Brain microvascular endothelial cell (primary cell): ENCODE data around the gene VSIG4.
A peak's percentile ranks its signal among the peaks of the same experiment; 100 is the strongest.
"Not testable (repeated sequence)": the region's sequence is repeated elsewhere in the genome, so short reads cannot be mapped to it uniquely, and the experiment has no call there.

Experiments used
- DNase-seq: peaks from one replicate; pipeline ENCODE4 v3.0.0-alpha.2; 2020
- H3K27ac ChIP-seq: fragments of 250-450 bp; sonication (Bioruptor Pico); 2 replicates; pipeline ENCODE4 v1.5.1; 2020; ENCODE audit warnings: mild to moderate bottlenecking, moderate library complexity
- H3K27me3 ChIP-seq: fragments of 250-450 bp; sonication (Bioruptor Pico); replicated peaks from 2 replicates; pipeline ENCODE4 v1.5.1; 2020; ENCODE audit warnings: mild to moderate bottlenecking
- H3K36me3 ChIP-seq: fragments of 250-450 bp; sonication (Bioruptor Pico); replicated peaks from 2 replicates; pipeline ENCODE4 v1.5.1; 2020; ENCODE audit warnings: mild to moderate bottlenecking
- H3K4me3 ChIP-seq: 2 replicates; pipeline ENCODE4 v1.5.1; 2011; ENCODE audit warnings: low read depth, mild to moderate bottlenecking, control low read depth, low read length, moderate library complexity
- in situ Hi-C: cut with HindIII; loops from 2 replicates; pipeline ENCODE4 v1.10.0; 2017; ENCODE audit warnings: low sequenced_read_pairs, low pct_ligation_motif_present
- TF ChIP-seq, protein P1 (sequence below): IDR thresholded peaks from 2 replicates; pipeline ENCODE4 v1.5.1; 2011; ENCODE audit warnings: low read depth, mild to moderate bottlenecking, moderate library complexity, low read length, control low read depth, inconsistent platforms; ENCODE audit errors: missing control alignments

The VSIG4 gene

DNA sequence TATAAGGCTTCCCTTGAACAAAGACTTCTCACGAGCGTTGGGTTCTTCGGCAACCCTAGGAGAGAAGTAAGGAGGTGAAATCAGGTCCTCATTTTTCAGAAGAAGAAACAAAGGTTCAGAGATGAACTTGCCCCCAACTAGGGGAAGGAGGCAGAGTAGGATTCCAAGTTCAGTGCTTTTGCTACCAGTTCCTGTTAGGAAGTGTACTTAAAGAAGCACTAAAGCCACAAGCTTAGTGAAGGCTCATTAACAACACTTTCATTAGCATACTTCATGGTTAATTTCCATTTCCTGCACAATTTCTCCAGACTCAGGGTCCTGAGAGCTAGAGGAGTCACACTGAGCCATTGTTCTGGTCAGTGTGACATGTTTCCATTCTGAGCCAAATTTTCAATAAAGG is 52.1 kb downstream of the VSIG4 start:
- H3K27ac ChIP-seq = no peak overlapping the region
- DNase-seq = no peak
- TF ChIP-seq, protein P1, sequence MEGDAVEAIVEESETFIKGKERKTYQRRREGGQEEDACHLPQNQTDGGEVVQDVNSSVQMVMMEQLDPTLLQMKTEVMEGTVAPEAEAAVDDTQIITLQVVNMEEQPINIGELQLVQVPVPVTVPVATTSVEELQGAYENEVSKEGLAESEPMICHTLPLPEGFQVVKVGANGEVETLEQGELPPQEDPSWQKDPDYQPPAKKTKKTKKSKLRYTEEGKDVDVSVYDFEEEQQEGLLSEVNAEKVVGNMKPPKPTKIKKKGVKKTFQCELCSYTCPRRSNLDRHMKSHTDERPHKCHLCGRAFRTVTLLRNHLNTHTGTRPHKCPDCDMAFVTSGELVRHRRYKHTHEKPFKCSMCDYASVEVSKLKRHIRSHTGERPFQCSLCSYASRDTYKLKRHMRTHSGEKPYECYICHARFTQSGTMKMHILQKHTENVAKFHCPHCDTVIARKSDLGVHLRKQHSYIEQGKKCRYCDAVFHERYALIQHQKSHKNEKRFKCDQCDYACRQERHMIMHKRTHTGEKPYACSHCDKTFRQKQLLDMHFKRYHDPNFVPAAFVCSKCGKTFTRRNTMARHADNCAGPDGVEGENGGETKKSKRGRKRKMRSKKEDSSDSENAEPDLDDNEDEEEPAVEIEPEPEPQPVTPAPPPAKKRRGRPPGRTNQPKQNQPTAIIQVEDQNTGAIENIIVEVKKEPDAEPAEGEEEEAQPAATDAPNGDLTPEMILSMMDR = no peak
- in situ Hi-C loops = no loop called here
- H3K27me3 ChIP-seq = no peaks in the 10 kb centered on the region
- no peaks in the 10 kb centered on the region for H3K36me3 ChIP-seq
- H3K4me3 ChIP-seq = no peak overlapping the region

DNA sequence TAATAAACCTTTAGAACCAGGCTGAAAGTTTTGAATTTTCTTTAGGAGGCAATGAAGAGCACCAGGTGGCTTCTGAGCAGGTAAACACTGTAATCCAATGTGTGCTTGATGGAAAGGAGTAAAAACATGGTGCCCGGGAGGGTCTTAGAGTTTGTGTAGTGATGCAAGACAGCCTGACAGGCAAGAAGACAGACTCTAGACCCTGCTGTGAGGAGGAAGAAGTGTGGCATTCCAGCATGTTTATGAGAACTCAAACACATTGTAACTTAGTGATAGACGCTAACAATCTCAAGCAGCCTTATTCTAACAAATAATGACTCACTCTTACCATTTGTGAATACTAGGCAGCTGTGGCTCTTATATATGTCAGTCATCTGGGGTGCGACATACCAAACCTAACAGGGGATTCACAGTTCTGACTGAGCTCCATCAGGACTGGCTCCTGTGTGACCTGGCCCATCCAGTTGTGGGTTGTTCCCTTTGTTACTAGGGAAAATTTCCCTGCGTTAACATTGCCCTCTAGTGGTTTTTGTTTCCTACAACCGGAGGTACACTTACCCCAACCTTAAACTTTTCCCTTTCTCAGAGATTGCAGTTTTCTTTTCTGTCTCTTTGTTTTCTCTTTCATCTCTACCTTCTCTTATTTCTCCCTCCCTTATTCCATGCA is 53.8 kb downstream of the VSIG4 start:
- in situ Hi-C loops = no loop called here
- peak; percentile 31 for DNase-seq
- no peaks in the 10 kb centered on the region for H3K36me3 ChIP-seq
- H3K27ac ChIP-seq = no peak overlapping the region
- TF ChIP-seq, protein P1 = peak; percentile 53
- H3K4me3 ChIP-seq = no peak overlapping the region
- no peaks in the 10 kb centered on the region for H3K27me3 ChIP-seq

DNA sequence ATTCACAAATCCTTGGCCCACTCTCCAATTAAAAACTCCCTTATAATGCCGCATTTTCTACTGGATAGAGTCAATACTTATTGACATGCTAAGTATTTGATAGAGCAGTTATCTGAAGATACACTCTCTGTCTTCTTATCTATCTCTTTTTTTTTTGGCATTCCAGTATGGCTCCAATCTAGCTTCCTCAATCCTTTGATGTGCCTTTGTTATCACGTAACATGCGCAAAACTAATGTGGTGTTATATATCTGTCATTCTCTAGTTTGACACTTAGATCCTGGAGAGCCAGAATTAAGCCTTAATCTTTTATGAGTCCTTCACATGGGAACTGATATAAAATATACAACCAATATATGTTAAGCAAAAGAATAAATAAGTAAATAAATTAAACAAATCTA is 54.7 kb downstream of the VSIG4 start:
- Histone ChIP-seq H3K27ac (no peak overlapping the region), H3K4me3 (no peak overlapping the region), H3K36me3 (no peaks in the 10 kb centered on the region), H3K27me3 (no peaks in the 10 kb centered on the region)
- TF ChIP-seq, protein P1 = no peak
- in situ Hi-C loops = no loop called here
- DNase-seq = no peak

DNA sequence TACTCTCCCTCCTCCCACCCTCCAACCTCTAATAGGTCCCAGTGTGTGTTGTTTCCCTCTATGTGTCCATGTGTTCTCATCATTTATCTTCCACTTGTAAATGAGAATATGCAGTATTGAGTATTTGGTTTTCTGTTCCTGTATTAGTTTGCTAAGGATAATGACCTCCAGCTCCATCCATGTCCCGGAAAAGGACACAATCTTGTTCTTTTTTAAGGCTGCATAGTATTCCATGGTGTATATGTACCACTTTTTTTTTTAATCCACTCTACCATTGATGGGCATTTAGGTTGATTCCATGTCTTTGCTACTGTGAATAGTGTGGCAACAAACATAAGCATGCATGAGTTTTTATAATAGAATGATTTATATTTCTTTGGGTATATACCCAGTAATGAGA is 62.7 kb downstream of the VSIG4 start:
- H3K4me3 ChIP-seq, in situ Hi-C loops, DNase-seq, H3K36me3 ChIP-seq, H3K27me3 ChIP-seq, H3K27ac ChIP-seq: not testable (repeated sequence)

DNA sequence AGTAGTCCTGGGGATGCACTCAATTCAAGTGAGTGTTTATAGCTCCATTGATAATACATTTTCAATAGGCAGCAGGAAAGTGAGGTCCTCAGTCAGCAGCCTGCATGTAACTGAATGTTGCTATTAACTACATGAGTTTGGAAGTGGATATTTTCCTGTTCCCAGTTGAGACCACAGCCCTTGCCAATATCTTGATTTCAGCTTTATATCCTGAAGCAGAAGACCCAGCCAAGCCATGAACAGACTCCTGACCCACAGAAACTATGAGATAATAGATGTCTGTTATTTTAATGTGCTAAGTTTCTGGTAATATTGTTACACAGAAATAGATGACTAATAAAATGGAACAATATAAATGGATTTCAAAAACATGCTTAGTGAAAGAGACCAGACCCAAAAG is 63.7 kb downstream of the VSIG4 start:
- H3K27me3 ChIP-seq = no peaks in the 10 kb centered on the region
- no peak overlapping the region for H3K27ac ChIP-seq
- TF ChIP-seq, protein P1 = no peak
- H3K36me3 ChIP-seq = no peaks in the 10 kb centered on the region
- in situ Hi-C loops = no loop called here
- no peak for DNase-seq
- H3K4me3 ChIP-seq = no peak overlapping the region

DNA sequence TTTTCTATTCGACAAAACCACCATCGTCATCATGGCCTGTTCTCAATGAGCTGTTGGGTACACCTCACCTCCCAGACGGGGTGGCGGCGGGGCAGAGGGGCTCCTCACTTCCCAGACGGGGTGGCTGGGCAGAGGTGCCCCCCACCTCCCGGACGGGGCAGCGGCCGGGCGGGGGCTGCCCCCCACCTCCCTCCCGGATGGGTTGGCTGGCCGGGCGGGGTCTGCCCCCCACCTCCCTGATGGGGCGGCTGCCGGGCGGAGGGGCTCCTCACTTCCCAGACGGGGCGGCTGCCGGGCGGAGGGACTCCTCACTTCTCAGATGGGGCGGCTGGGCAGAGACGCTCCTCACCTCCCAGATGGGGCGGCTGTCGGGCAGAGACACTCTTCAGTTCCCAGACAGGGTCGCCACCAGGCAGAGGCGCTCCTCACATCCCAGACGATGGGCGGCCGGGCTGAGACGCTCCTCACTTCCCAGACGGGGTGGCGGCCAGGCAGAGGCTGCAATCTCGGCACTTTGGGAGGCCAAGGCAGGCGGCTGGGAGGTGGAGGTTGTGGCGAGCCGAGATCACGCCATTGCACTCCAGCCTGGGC is 64.6 kb downstream of the VSIG4 start:
- H3K4me3 ChIP-seq, DNase-seq, H3K27me3 ChIP-seq, in situ Hi-C loops, H3K27ac ChIP-seq, H3K36me3 ChIP-seq: not testable (repeated sequence)
